Sigmoid colon (tissue), 4 donors: ENCODE results near the gene FBXO34.

Experiments used
- CTCF ChIP-seq, 4 experiments: fragments of 450-650 bp in 3 of 4; fragments of 200-600 bp in 1 of 4; IDR thresholded peaks; one replicate each; pipeline ENCODE4 v1.5.1; 2016 to 2019; ENCODE audit warnings: antibody characterized with exemption in 4 of 4, mild to moderate bottlenecking in 3 of 4, moderate library complexity in 2 of 4
- POLR2A ChIP-seq, 2 donors: fragments of 450-650 bp; IDR thresholded peaks; one replicate each; pipeline ENCODE4 v1.6.1; 2016; ENCODE audit warnings: antibody characterized with exemption in 2 of 2, mild to moderate bottlenecking in 2 of 2, moderate library complexity in 2 of 2
- POLR2AphosphoS5 ChIP-seq, 4 donors: sonication (generic); formaldehyde crosslinking; IDR thresholded peaks; one replicate each; pipeline ENCODE4 v1.6.1; 2017; ENCODE audit warnings: antibody characterized with exemption in 4 of 4

GRCh38 chr14:55306938-55307589, 35.8 kb downstream of the FBXO34 start:
- TF ChIP-seq POLR2AphosphoS5 (IDR thresholded peaks at IDR 0.05) (no peak), CTCF (IDR thresholded peaks at IDR 0.05) (no peak), POLR2A (IDR thresholded peaks at IDR 0.05) (no peak)
